Tongue (tissue), 2 donors: Measurements from ENCODE around the gene TTLL10. TPM values are rescaled to one million over a fixed set of nuclear protein-coding genes. Genes with fewer than 3 reads are reported as not detected.

ENCODE experiments used
- DNase-seq: peaks from one replicate; pipeline ENCODE4 v3.0.0-alpha.2; 2015
- total RNA-seq: library from RNA; depleted of rRNA; stranded (reverse); fragments of >200 nt; gene quantifications from one replicate; pipeline ENCODE4 v1.2.3, GENCODE V29; 2014

TTLL10 gene
- total RNA-seq, 1 donor from 2014 or later: 0.41 TPM

GRCh38 chr1:1206376-1206965 lies 32.8 kb downstream of the TTLL10 start, which contains the start of gene TNFRSF18:
TNFRSF18 (minus strand) TSS chr1:1206592; CDS start chr1:1206571, 21 bp downstream.
- DNase-seq: peak; percentile 45

GRCh38 chr1:1206966-1207531 lies 33.4 kb downstream of the TTLL10 start:
- no peak for DNase-seq

DNA sequence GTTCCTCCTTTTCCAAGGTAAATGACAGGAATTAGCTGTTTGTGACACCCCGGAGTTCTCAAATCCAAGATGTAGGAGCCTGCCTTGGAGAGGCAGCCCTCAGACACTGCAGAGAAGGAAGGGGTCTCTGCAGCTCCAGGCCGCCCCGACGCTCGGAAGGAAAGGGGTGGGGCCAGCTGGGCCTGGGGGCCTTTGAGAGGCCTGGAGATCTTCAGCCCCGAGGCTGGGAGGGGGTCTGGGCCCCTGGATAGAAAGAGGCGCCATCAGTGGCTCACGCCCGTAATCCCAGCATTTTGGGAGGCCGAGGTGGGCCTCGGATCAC lies 33.9 kb downstream of the TTLL10 start:
- DNase-seq: no peak

GRCh38 chr1:1208713-1209433 lies 35.2 kb downstream of the TTLL10 start:
- no peak for DNase-seq

DNA sequence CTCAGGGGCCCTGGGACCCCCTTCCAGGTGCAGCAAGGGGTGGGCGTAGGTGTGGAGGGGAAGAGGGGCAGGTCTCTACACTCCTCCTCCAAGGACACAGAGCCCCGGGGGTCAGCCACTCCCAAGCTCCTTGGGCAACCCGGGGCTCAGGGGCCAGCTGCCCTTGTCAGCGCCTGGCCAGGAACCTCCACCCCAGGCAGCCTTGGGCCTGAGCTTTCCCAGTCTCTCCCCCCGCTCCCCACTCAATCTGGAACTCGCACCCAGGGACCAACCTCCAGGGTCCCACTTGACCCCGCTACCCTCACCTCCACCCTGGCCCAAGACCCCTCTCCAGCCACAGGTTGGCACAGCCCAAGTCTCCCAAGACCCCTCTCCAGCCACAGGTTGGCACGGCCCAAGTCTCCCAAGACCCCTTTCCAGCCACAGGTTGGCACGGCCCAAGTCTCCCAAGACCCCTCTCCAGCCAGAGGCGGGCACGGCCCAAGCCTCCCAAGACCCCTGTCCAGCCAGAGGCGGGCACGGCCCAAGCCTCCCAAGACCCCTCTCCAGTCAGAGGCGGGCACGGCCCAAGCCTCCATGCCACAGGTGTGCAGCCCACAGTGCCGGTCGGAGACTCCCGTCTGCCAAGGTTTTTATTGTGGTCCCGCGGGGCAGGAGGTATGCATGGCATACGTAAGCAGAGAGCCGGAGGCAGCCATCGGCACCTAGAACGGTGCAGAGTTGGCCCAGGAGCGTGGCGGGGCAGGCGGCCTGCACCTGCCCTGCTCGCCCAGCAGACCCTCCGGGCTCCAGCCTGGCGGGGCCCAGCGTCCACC lies 37.3 kb downstream of the TTLL10 start:
- DNase-seq: no peak

DNA sequence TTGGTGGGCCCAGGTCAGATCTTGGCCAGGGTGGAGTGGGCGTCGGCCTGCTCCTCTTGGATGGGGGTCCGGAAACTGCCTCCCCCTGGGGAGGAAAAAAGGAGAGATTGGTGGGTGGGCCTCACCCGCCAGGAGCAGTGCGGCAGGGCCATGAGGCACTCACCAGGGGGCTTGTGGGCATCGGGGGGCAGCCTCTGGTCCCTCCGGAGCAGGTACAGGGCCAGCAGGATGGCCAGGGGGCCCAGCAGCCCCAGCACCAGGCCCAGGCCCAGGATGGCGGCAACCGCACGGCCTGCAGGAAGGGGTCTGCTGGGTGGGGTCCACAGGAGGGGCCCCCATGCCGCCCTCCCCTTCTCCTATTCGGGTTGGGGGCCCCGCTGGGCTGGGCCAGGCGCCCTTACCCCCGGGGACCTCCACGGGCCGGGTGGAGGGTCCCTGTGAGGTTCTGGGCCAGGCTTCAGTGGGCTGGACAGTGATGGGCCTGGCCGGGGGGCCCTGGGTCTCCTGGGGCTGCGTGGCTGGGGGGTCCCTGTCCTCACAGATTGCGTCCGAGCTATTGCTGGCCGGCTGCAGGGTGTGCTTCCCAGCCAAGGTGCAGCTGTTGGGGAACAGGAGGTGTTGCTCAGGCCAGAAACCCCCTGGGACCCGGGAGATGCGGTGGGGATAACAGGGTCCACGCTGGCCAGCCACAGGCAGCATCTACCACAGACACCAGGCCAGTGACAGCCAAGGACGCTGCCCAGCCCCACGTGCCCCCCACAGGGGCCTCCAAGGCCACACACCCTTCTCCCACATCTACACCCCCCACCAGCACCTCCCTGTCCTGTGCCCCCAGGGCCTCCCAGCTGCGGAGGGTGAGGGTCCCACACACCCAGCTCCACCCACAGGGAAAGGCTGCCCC lies 38.1 kb downstream of the TTLL10 start:
- no peak for DNase-seq

DNA sequence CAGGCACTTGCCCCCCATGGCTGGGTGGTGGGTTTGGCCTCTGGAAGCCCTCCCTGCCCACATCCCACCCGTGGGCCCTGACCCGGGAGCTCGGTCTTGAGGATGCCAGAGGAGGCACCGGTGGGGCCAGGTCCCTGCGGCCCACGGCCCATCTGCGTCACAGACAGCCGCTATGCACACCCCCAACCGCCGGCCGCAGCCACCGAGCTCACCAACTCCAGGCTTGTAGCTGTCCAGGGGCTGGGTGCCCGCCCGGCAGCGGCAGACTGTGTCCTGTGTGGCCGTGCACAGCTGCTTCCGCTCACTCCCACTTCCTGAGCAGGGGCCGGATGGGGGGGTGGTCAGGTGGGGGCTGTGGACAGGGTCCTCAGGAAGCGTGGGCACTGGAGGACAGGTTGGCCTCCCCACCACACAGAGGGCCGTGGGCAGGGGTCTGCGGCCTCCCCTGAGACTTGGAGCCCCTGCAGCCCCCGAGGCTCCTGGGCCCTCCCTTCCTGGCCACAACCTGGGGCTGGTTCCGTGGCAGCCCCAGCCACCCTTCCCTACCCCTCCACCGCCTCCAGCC lies 39.2 kb downstream of the TTLL10 start:
- no peak for DNase-seq

GRCh38 chr1:1213345-1214265 lies 39.9 kb downstream of the TTLL10 start, which contains the start of gene TNFRSF4:
TNFRSF4 (minus strand) TSS chr1:1214153; CDS start chr1:1214127, 26 bp downstream.
- DNase-seq: no peak

GRCh38 chr1:1215080-1215676 lies 41.5 kb downstream of the TTLL10 start:
- no peak for DNase-seq

- DNase-seq: no peak
Measured at GRCh38 chr1:1215881-1216605, 42.4 kb downstream of the TTLL10 start.

DNA sequence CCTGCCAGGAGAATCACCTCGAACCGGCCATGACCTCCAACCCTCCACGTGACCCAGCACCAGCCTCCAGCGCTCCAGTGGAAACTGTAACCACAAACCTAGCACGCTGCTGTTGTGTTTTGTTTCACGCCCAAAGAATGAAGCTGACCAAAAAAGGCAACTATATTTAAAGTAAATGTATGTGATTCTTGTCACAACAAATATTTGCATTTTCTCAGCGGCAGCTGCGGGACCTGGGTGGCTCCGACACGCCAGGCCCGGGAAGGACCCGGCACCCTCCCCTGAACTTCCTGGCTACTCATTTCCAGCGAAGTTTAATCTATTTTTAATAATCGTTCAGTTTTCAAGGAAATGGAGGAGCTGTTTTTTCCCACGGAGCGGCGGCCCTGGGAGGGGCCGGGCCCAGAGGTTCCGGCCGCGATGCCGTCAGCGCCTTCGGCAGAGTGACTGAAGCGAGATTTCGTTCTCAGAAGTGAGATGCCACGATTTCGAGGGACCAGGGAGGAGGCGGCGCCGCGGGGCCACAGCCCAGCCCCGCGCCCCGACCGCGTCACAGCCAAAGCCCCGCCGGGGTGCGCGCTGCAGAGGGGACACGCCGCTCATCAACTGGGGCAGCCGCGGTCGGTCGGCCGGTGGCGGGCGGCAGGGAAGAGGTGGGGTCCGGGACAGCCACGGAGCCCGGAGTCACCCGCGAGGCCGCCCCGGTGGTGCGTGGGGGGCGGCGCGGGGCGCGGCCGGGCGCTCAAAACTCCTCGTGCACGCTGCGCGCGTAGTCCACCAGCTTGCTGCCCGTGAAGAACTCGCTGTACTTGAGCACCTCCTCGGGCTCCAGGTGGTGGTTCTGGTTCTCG lies 43.3 kb downstream of the TTLL10 start:
- no peak for DNase-seq

- no peak for DNase-seq
Measured at GRCh38 chr1:1217621-1218523, 44.2 kb downstream of the TTLL10 start.

- DNase-seq: no peak
Measured at GRCh38 chr1:1218524-1219200, 45.0 kb downstream of the TTLL10 start.

- DNase-seq: no peak
Measured at GRCh38 chr1:1219341-1219740, 45.7 kb downstream of the TTLL10 start.

DNA sequence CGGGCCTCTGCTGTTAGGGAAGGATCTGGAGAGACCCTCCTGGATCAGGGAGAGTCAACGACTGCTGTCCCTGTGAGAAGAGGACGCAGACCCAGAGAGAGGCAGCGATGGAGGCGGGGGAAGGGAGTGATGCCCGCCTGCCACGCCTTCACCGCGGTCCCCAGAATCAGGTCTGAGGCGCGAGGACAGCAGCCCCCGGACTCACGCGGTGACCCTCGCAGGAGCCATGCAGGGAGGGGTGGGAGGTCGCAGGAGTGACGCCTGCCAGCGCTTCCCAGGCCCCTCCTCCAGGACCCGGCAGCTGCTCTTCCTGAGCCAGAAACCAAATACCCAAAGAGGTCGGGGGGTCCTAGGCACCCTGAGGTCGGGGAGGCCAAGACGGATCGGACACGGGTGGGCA lies 46.5 kb downstream of the TTLL10 start:
- DNase-seq: no peak

- no peak for DNase-seq
Measured at GRCh38 chr1:1221887-1222574, 48.4 kb downstream of the TTLL10 start.
